Fibroblast of lung (primary cell): ENCODE data around the gene C3AR1. TPM values are rescaled to one million over a fixed set of nuclear protein-coding genes. Genes with fewer than 3 reads are reported as not detected.
A peak's percentile ranks its signal among the peaks of the same experiment; 100 is the strongest.

Experiments used
- DNase-seq, 2 donors: peaks; one replicate each; pipeline versions ENCODE4 v3.0.0 to v3.0.0-alpha.2; 2010; ENCODE audit warnings: low read depth in 2 of 2
- H2AFZ ChIP-seq: 2 replicates; pipeline ENCODE4 v1.5.1; 2012; ENCODE audit warnings: low read length, control low read depth, inconsistent platforms
- H3K27ac ChIP-seq: 2 replicates; pipeline ENCODE4 v1.5.1; 2011; ENCODE audit warnings: low read length, control low read depth; ENCODE audit not compliant: insufficient read depth
- H3K27me3 ChIP-seq: 2 replicates; pipeline ENCODE4 v1.5.1; 2011; ENCODE audit warnings: mild to moderate bottlenecking, low read length; ENCODE audit not compliant: control insufficient read depth, insufficient read depth
- H3K36me3 ChIP-seq: 2 replicates; pipeline ENCODE4 v1.5.1; 2011; ENCODE audit warnings: low read length; ENCODE audit not compliant: control insufficient read depth, insufficient read depth
- H3K4me1 ChIP-seq: 2 replicates; pipeline ENCODE4 v1.5.1; 2011; ENCODE audit warnings: low read length; ENCODE audit not compliant: control insufficient read depth, insufficient read depth; ENCODE audit errors: extremely low read depth
- H3K4me2 ChIP-seq: 2 replicates; pipeline ENCODE4 v1.5.1; 2011; ENCODE audit warnings: low read length, control low read depth; ENCODE audit not compliant: insufficient read depth; ENCODE audit errors: extremely low read depth
- H3K4me3 ChIP-seq, 4 experiments: fragments of 200-600 bp in 1 of 4; sonication (generic) in 1 of 4; replicated peaks in 1 of 4; 2 replicates each; pipeline ENCODE4 v1.5.1; 2011 to 2016; ENCODE audit warnings: low read length in 4 of 4, low read depth in 3 of 4, mild to moderate bottlenecking in 3 of 4, control low read depth in 2 of 4, inconsistent platforms in 1 of 4, mixed read lengths in 1 of 4; ENCODE audit not compliant: insufficient read depth in 1 of 4; ENCODE audit errors: control extremely low read depth in 1 of 4
- H3K79me2 ChIP-seq: 2 replicates; pipeline ENCODE4 v1.5.1; 2012; ENCODE audit warnings: mild to moderate bottlenecking, low read length, inconsistent platforms; ENCODE audit not compliant: control insufficient read depth, insufficient read depth
- H3K9ac ChIP-seq: 2 replicates; pipeline ENCODE4 v1.5.1; 2011; ENCODE audit warnings: mild to moderate bottlenecking, low read length, control low read depth; ENCODE audit not compliant: insufficient read depth
- H3K9me3 ChIP-seq: 2 replicates; pipeline ENCODE4 v1.5.1; 2012; ENCODE audit warnings: low read depth, low read length; ENCODE audit not compliant: control insufficient read depth, insufficient read depth
- H4K20me1 ChIP-seq: 2 replicates; pipeline ENCODE4 v1.5.1; 2011; ENCODE audit warnings: low read length; ENCODE audit not compliant: control insufficient read depth, insufficient read depth; ENCODE audit errors: extremely low read depth
- CTCF ChIP-seq, 2 donors: IDR thresholded peaks in 1 of 2; conservative IDR thresholded peaks in 1 of 2; 1 replicate in 1 of 2; 2 replicates in 1 of 2; pipeline ENCODE4 v1.5.1; 2011 to 2012; ENCODE audit warnings: low read length in 2 of 2, control low read depth in 1 of 2, inconsistent platforms in 1 of 2, low read depth in 1 of 2, mild to moderate bottlenecking in 1 of 2
- EZH2 ChIP-seq: IDR thresholded peaks from 2 replicates; pipeline ENCODE4 v1.5.1; 2012; ENCODE audit warnings: low read length, control low read depth, mild to moderate bottlenecking; ENCODE audit errors: missing control alignments
- polyA plus RNA-seq, 2 donors: library from polyadenylated mRNA; depleted of rRNA in 1 of 2; stranded (reverse) in 1 of 2; unstranded in 1 of 2; fragments of >200 nt; gene quantifications; 2 replicates each; pipeline ENCODE4 v1.2.1, GENCODE V29; 2011 to 2012; ENCODE audit warnings: missing spikeins in 1 of 2
- total RNA-seq: library from RNA; depleted of rRNA; stranded (reverse); fragments of >200 nt; gene quantifications from 2 replicates; pipeline ENCODE4 v1.2.1, GENCODE V29; 2014

The C3AR1 gene
- total and polyA plus RNA-seq, 2 donors (not counting 1 experiment from before 2014, with no cell fraction given) = 0.17 to 0.37 TPM

GRCh38 chr12:8045952-8046944 is 19.9 kb downstream of the C3AR1 start:
- Histone ChIP-seq H2AFZ (no peak overlapping the region), H3K9ac (no peak overlapping the region), H3K27me3 (no peaks in the 10 kb centered on the region), H3K27ac (no peak overlapping the region), H3K4me2 (no peak overlapping the region), H4K20me1 (no peaks in the 10 kb centered on the region), H3K79me2 (no peaks in the 10 kb centered on the region), H3K36me3 (peaks cover 18% of the 10 kb centered on the region), H3K4me3 (no peak overlapping the region), H3K4me1 (peaks cover 2% of the 10 kb centered on the region), H3K9me3 (no peaks in the 10 kb centered on the region)
- no peak for TF ChIP-seq EZH2
- peak; percentile 88 to 90 for TF ChIP-seq CTCF (conservative IDR thresholded peaks at IDR 0.05 in 1 of 2, IDR thresholded peaks at IDR 0.05 in 1 of 2; ENCODE audit: low read depth in 1 of 2, low read length in 2 of 2)
- peak; percentile 53 to 89 for DNase-seq

GRCh38 chr12:8040791-8041190 is 25.4 kb downstream of the C3AR1 start:
- H3K4me2 ChIP-seq = no peak overlapping the region
- no peaks in the 10 kb centered on the region for H3K27me3 ChIP-seq
- H3K4me1 ChIP-seq = peaks cover 13% of the 10 kb centered on the region
- no peak overlapping the region for H2AFZ ChIP-seq
- peaks cover 18% of the 10 kb centered on the region for H3K36me3 ChIP-seq
- H3K4me3 ChIP-seq = no peak overlapping the region
- H3K9ac ChIP-seq = no peak overlapping the region
- no peak for DNase-seq
- H3K9me3 ChIP-seq = no peaks in the 10 kb centered on the region
- no peak overlapping the region for H3K27ac ChIP-seq
- H4K20me1 ChIP-seq = no peaks in the 10 kb centered on the region
- H3K79me2 ChIP-seq = peaks cover 35% of the 10 kb centered on the region
- TF ChIP-seq EZH2 (no peak), CTCF (conservative IDR thresholded peaks at IDR 0.05 in 1 of 2, IDR thresholded peaks at IDR 0.05 in 1 of 2; ENCODE audit: low read depth in 1 of 2, low read length in 2 of 2) (no peak)

- peak; percentile 51 to 72 for DNase-seq
- H3K4me3 ChIP-seq = peak overlapping the region; percentile 21 to 50 (median 24)
- H3K27me3 ChIP-seq = no peaks in the 10 kb centered on the region
- H2AFZ ChIP-seq = no peak overlapping the region
- H3K79me2 ChIP-seq = peaks cover 53% of the 10 kb centered on the region
- peak overlapping the region; percentile 41 for H3K27ac ChIP-seq
- peaks cover 16% of the 10 kb centered on the region for H3K36me3 ChIP-seq
- TF ChIP-seq EZH2 (no peak), CTCF (conservative IDR thresholded peaks at IDR 0.05 in 1 of 2, IDR thresholded peaks at IDR 0.05 in 1 of 2; ENCODE audit: low read depth in 1 of 2, low read length in 2 of 2) (no peak)
- no peak overlapping the region for H3K9ac ChIP-seq
- peak overlapping the region; percentile 95 for H3K4me2 ChIP-seq
- peaks cover 18% of the 10 kb centered on the region for H3K4me1 ChIP-seq
- no peaks in the 10 kb centered on the region for H3K9me3 ChIP-seq
- no peaks in the 10 kb centered on the region for H4K20me1 ChIP-seq
Measured at GRCh38 chr12:8038659-8039114, 27.5 kb downstream of the C3AR1 start.
